Tibial nerve (tissue), 4 donors: Measurements from ENCODE around the gene LHPP.

Experiments used
- CTCF ChIP-seq, 5 experiments: fragments of 200-600 bp in 3 of 5; fragments of 450-650 bp in 2 of 5; sonication (generic) in 3 of 5; IDR thresholded peaks; one replicate each; pipeline ENCODE4 v1.5.1; 2016 to 2019; ENCODE audit warnings: antibody characterized with exemption in 5 of 5, mild to moderate bottlenecking in 3 of 5, moderate library complexity in 2 of 5
- EP300 ChIP-seq, 2 donors: sonication (generic); formaldehyde crosslinking; IDR thresholded peaks; one replicate each; pipeline ENCODE4 v1.6.1; 2017; ENCODE audit warnings: antibody characterized with exemption in 2 of 2, mild to moderate bottlenecking in 1 of 2
- POLR2A ChIP-seq, 2 donors: fragments of 450-650 bp; IDR thresholded peaks; one replicate each; pipeline ENCODE4 v1.6.1; 2017; ENCODE audit warnings: antibody characterized with exemption in 2 of 2, mild to moderate bottlenecking in 2 of 2, moderate library complexity in 2 of 2

- no peak for TF ChIP-seq CTCF (IDR thresholded peaks at IDR 0.05)
- no peak for TF ChIP-seq POLR2A (IDR thresholded peaks at IDR 0.05)
- TF ChIP-seq EP300 (IDR thresholded peaks at IDR 0.05) = no peak
These were observed 151.2 kb downstream of the LHPP start for GRCh38 chr10:124612611-124613498.
